Naive thymus-derived CD4-positive, alpha-beta T cell (primary cell): ENCODE results near the gene NAV3. TPM values are rescaled to one million over a fixed set of nuclear protein-coding genes. Genes with fewer than 3 reads are reported as not detected.

Experiments used
- ATAC-seq: fragments of 150-1000 bp; cut with Tn5 transposase; 2 replicates; pipeline ENCODE4 v1.10.0; 2021; ENCODE audit warnings: mild to moderate bottlenecking, moderate library complexity
- CTCF ChIA-PET: fragments of 350-600 bp; sonication (Branson Sonifier 250); formaldehyde crosslinking; loops from one replicate; lab custom pipeline; 2021; ENCODE audit warnings: antibody characterized with exemption; lab: Charles Lee
- POLR2A ChIA-PET: fragments of 350-600 bp; sonication (Branson Sonifier 250); formaldehyde crosslinking; loops from one replicate; lab custom pipeline; 2021; ENCODE audit warnings: antibody characterized with exemption, inconsistent platforms; lab: Charles Lee
- DNase-seq, 9 donors: peaks; one replicate each; pipeline versions ENCODE4 v3.0.0 to v3.0.0-alpha.2; 2020 to 2022; ENCODE audit warnings: mixed read lengths in 1 of 9
- H3K27ac ChIP-seq: one replicate; pipeline ENCODE4 v1.7.0; 2013; ENCODE audit warnings: mild to moderate bottlenecking, low read depth, low read length, moderate library complexity
- H3K27me3 ChIP-seq, 2 donors: one replicate each; pipeline ENCODE4 v1.7.0; 2013; ENCODE audit warnings: low read length in 2 of 2, mild to moderate bottlenecking in 2 of 2, moderate library complexity in 2 of 2; ENCODE audit not compliant: control insufficient read depth in 2 of 2, insufficient read depth in 2 of 2
- H3K36me3 ChIP-seq, 3 experiments: 1 replicate in 2 of 3; 2 replicates in 1 of 3; pipeline ENCODE4 v1.7.0; 2013; ENCODE audit warnings: low read length in 3 of 3, mild to moderate bottlenecking in 3 of 3, moderate library complexity in 1 of 3; ENCODE audit not compliant: insufficient read depth in 3 of 3, control insufficient read depth in 2 of 3
- H3K4me1 ChIP-seq, 2 donors: one replicate each; pipeline ENCODE4 v1.7.0; 2013; ENCODE audit warnings: low read length in 2 of 2, mild to moderate bottlenecking in 2 of 2, moderate library complexity in 1 of 2; ENCODE audit not compliant: control insufficient read depth in 2 of 2, insufficient read depth in 2 of 2
- H3K4me3 ChIP-seq: 2 replicates; pipeline ENCODE4 v1.7.0; 2013; ENCODE audit warnings: mild to moderate bottlenecking, low read length
- H3K9me3 ChIP-seq, 3 experiments: 1 replicate in 2 of 3; 2 replicates in 1 of 3; pipeline ENCODE4 v1.7.0; 2013; ENCODE audit warnings: low read length in 3 of 3; ENCODE audit not compliant: control insufficient read depth in 2 of 3
- H3K27ac Mint-ChIP-seq, 9 donors: one replicate each; pipeline ENCODE4 v1.8.0; 2020 to 2022; ENCODE audit warnings: mixed read lengths in 9 of 9, mild to moderate bottlenecking in 8 of 9, moderate library complexity in 5 of 9, inconsistent platforms in 2 of 9
- H3K27me3 Mint-ChIP-seq, 5 donors: one replicate each; pipeline ENCODE4 v1.8.0; 2021 to 2022; ENCODE audit warnings: mixed read lengths in 5 of 5, mild to moderate bottlenecking in 1 of 5
- H3K36me3 Mint-ChIP-seq, 5 donors: one replicate each; pipeline ENCODE4 v1.8.0; 2020 to 2022; ENCODE audit warnings: mixed read lengths in 5 of 5, mild to moderate bottlenecking in 3 of 5, inconsistent platforms in 1 of 5
- H3K4me1 Mint-ChIP-seq, 7 donors: one replicate each; pipeline ENCODE4 v1.8.0; 2020 to 2022; ENCODE audit warnings: mixed read lengths in 7 of 7, mild to moderate bottlenecking in 3 of 7, inconsistent platforms in 1 of 7
- H3K4me3 Mint-ChIP-seq, 10 donors: one replicate each; pipeline ENCODE4 v1.8.0; 2020 to 2022; ENCODE audit warnings: mild to moderate bottlenecking in 10 of 10, mixed read lengths in 10 of 10, moderate library complexity in 6 of 10, inconsistent platforms in 2 of 10
- H3K9me3 Mint-ChIP-seq, 11 donors: one replicate each; pipeline ENCODE4 v1.8.0; 2020 to 2022; ENCODE audit warnings: mixed read lengths in 11 of 11, mild to moderate bottlenecking in 4 of 11, inconsistent platforms in 1 of 11, moderate library complexity in 1 of 11
- intact Hi-C, 2 donors: fragments of 100-400 bp; cut with micrococcal nuclease; formaldehyde crosslinking; loops; one replicate each; pipeline ENCODE4 v1.15.1; 2023
- polyA plus RNA-seq, 2 donors: library from polyadenylated mRNA; unstranded; fragments of 300-500 nt; fragmentation: Illumina TruSeq; gene quantifications; one replicate each; pipeline ENCODE4 v1.2.3, GENCODE V29; 2021
- total RNA-seq, 6 experiments: library from RNA in 5 of 6; stranded (reverse) in 5 of 6; gene quantifications; 1 replicate in 5 of 6; 2 replicates in 1 of 6; pipeline ENCODE4 v1.2.3 and lab custom pipeline; 2021 to 2026

Gene NAV3
- total and polyA plus RNA-seq, 7 experiments from 2014 or later = not detected

GRCh38 chr12:77837876-77838291, 7.2 kb downstream of the NAV3 start:
- H3K4me3 ChIP-seq = no peak overlapping the region
- H3K27ac Mint-ChIP-seq = no peak overlapping the region
- peaks cover 0 to 7% (median 4%) of the 10 kb centered on the region in 11 donors for H3K9me3 Mint-ChIP-seq
- intact Hi-C loops = no loop called here
- ChIA-PET CTCF (no interaction called here), POLR2A (no interaction called here)
- no peaks in the 10 kb centered on the region for H3K27me3 ChIP-seq
- H3K4me1 Mint-ChIP-seq = no peaks in the 10 kb centered on the region
- H3K36me3 ChIP-seq = no peaks in the 10 kb centered on the region
- DNase-seq (no peak), ATAC-seq (no peak)
- H3K4me1 ChIP-seq = no peaks in the 10 kb centered on the region
- H3K36me3 Mint-ChIP-seq = no peaks in the 10 kb centered on the region
- H3K27ac ChIP-seq = no peak overlapping the region
- H3K4me3 Mint-ChIP-seq = no peak overlapping the region
- no peaks in the 10 kb centered on the region for H3K27me3 Mint-ChIP-seq
- no peaks in the 10 kb centered on the region for H3K9me3 ChIP-seq

GRCh38 chr12:77841521-77841920, 10.8 kb downstream of the NAV3 start:
- Histone ChIP-seq H3K4me1 (no peaks in the 10 kb centered on the region), H3K27ac (no peak overlapping the region), H3K36me3 (no peaks in the 10 kb centered on the region), H3K9me3 (no peaks in the 10 kb centered on the region), H3K4me3 (no peak overlapping the region), H3K27me3 (no peaks in the 10 kb centered on the region)
- H3K27ac Mint-ChIP-seq = no peak overlapping the region
- DNase-seq (no peak), ATAC-seq (no peak)
- no peaks in the 10 kb centered on the region for H3K4me1 Mint-ChIP-seq
- H3K4me3 Mint-ChIP-seq = no peak overlapping the region
- intact Hi-C loops = no loop called here
- ChIA-PET POLR2A (no interaction called here), CTCF (no interaction called here)
- no peaks in the 10 kb centered on the region for H3K27me3 Mint-ChIP-seq
- peaks cover 0 to 8% (median 3%) of the 10 kb centered on the region in 11 donors for H3K9me3 Mint-ChIP-seq
- no peaks in the 10 kb centered on the region for H3K36me3 Mint-ChIP-seq

DNA sequence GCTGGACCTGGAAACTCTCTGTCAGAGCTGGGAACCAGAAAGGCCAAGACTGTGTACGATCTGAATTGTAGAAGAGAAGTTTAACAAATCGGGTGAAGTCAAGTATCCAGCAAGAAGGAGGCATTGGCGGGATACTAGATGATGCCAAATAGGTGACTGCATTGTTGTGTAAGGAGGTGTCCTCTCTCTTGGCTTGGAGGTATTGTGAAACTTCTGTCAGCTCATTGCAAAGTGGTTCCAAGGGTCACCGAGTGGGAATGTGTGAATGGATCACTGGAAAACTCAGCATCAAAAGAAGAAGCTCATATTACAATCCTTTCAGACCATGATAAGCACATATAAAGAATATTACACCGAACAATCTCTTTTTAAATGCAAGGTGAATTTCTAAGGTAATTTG, 11.7 kb downstream of the NAV3 start:
- no peaks in the 10 kb centered on the region for H3K4me1 ChIP-seq
- ATAC-seq (no peak), DNase-seq (no peak)
- no peaks in the 10 kb centered on the region for H3K36me3 ChIP-seq
- Mint-ChIP-seq H3K27ac (no peak overlapping the region), H3K36me3 (no peaks in the 10 kb centered on the region), H3K4me1 (no peaks in the 10 kb centered on the region), H3K27me3 (no peaks in the 10 kb centered on the region), H3K9me3 (peaks cover 0 to 14% (median 3%) of the 10 kb centered on the region in 11 donors), H3K4me3 (no peak overlapping the region)
- no peaks in the 10 kb centered on the region for H3K27me3 ChIP-seq
- intact Hi-C loops = no loop called here
- no peak overlapping the region for H3K4me3 ChIP-seq
- POLR2A ChIA-PET = no interaction called here
- no peak overlapping the region for H3K27ac ChIP-seq
- no peaks in the 10 kb centered on the region for H3K9me3 ChIP-seq
- CTCF ChIA-PET = no interaction called here

DNA sequence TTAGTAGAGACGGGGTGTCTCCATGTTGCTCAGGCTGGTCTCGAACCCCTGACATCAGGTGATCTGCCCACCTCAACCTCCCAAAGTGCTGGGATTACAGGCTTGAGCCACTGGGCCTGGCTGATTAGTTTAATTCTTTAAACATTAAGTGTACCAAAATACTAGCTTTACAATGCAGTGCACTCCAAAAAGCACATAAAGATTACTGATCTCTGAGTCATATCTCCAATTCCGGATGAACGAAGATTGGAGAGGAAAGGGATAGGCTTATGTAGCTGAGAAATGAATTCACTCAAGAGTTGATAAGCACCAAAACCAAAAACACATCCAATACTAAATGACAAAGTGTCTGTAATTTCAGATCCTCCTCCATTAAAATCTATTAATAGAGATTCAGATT, 15.1 kb downstream of the NAV3 start:
- Histone ChIP-seq H3K27me3 (no peaks in the 10 kb centered on the region), H3K9me3 (no peaks in the 10 kb centered on the region), H3K4me3 (no peak overlapping the region), H3K27ac (no peak overlapping the region), H3K36me3 (no peaks in the 10 kb centered on the region), H3K4me1 (no peaks in the 10 kb centered on the region)
- ChIA-PET POLR2A (no interaction called here), CTCF (no interaction called here)
- intact Hi-C loops = no loop called here
- H3K27ac Mint-ChIP-seq = no peak overlapping the region
- ATAC-seq = no peak
- no peaks in the 10 kb centered on the region for H3K27me3 Mint-ChIP-seq
- peaks cover 0 to 13% (median 3%) of the 10 kb centered on the region in 11 donors for H3K9me3 Mint-ChIP-seq
- no peak overlapping the region for H3K4me3 Mint-ChIP-seq
- H3K36me3 Mint-ChIP-seq = no peaks in the 10 kb centered on the region
- DNase-seq = no peak
- no peaks in the 10 kb centered on the region for H3K4me1 Mint-ChIP-seq

DNA sequence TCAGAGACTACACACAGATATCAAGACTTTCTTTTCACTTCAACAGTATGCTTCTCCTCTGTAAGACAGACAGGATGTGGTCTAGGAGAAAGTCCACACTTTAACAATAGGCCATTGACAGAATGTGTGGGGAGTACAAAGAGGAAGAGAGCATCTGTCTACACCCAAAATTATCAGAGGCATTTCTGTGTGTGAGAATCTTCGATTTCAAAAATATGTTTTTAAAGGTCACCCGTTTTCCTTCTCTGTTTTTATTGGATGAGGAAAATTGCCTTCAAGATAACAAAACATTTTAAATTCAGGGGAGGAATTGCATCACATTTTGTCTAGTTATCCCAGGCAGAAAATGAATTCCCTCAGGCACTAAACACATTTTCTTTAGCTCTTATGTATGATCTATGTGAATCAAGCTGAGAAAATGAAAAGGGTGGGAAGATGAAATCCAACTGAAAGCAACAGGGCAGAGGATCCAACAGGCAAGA, 16.4 kb downstream of the NAV3 start:
- no peak overlapping the region for H3K4me3 Mint-ChIP-seq
- intact Hi-C loops = no loop called here
- DNase-seq (no peak), ATAC-seq (no peak)
- H3K27ac Mint-ChIP-seq = no peak overlapping the region
- ChIA-PET POLR2A (no interaction called here), CTCF (no interaction called here)
- Histone ChIP-seq H3K27me3 (no peaks in the 10 kb centered on the region), H3K4me3 (no peak overlapping the region), H3K9me3 (no peaks in the 10 kb centered on the region), H3K36me3 (no peaks in the 10 kb centered on the region), H3K27ac (no peak overlapping the region), H3K4me1 (no peaks in the 10 kb centered on the region)
- H3K27me3 Mint-ChIP-seq = no peaks in the 10 kb centered on the region
- H3K36me3 Mint-ChIP-seq = no peaks in the 10 kb centered on the region
- no peaks in the 10 kb centered on the region for H3K4me1 Mint-ChIP-seq
- H3K9me3 Mint-ChIP-seq = peaks cover 0 to 11% (median 3%) of the 10 kb centered on the region in 11 donors

- ChIA-PET CTCF (no interaction called here), POLR2A (no interaction called here)
- no peak for ATAC-seq
- H3K9me3 Mint-ChIP-seq = peaks cover 0 to 10% (median 3%) of the 10 kb centered on the region in 11 donors
- H3K27me3 Mint-ChIP-seq = no peaks in the 10 kb centered on the region
- no peak overlapping the region for H3K4me3 ChIP-seq
- H3K27me3 ChIP-seq = no peaks in the 10 kb centered on the region
- no peak overlapping the region for H3K27ac ChIP-seq
- intact Hi-C loops = no loop called here
- H3K4me1 ChIP-seq = no peaks in the 10 kb centered on the region
- H3K36me3 Mint-ChIP-seq = no peaks in the 10 kb centered on the region
- H3K4me3 Mint-ChIP-seq = no peak overlapping the region
- H3K36me3 ChIP-seq = no peaks in the 10 kb centered on the region
- no peak for DNase-seq
- no peaks in the 10 kb centered on the region for H3K9me3 ChIP-seq
- H3K4me1 Mint-ChIP-seq = no peaks in the 10 kb centered on the region
- H3K27ac Mint-ChIP-seq = no peak overlapping the region
Observed at GRCh38 chr12:77847680-77848431, 17.2 kb downstream of the NAV3 start.

- DNase-seq (no peak), ATAC-seq (no peak)
- POLR2A ChIA-PET = no interaction called here
- Mint-ChIP-seq H3K9me3 (peaks cover 0 to 15% (median 3%) of the 10 kb centered on the region in 11 donors), H3K36me3 (no peaks in the 10 kb centered on the region), H3K27ac (no peak overlapping the region), H3K4me1 (no peaks in the 10 kb centered on the region), H3K27me3 (no peaks in the 10 kb centered on the region), H3K4me3 (no peak overlapping the region)
- Histone ChIP-seq H3K9me3 (no peaks in the 10 kb centered on the region), H3K27me3 (no peaks in the 10 kb centered on the region), H3K36me3 (no peaks in the 10 kb centered on the region), H3K27ac (no peak overlapping the region), H3K4me1 (no peaks in the 10 kb centered on the region), H3K4me3 (no peak overlapping the region)
- intact Hi-C loops = no loop called here
- CTCF ChIA-PET = no interaction called here
Observed at GRCh38 chr12:77850129-77850528, 19.4 kb downstream of the NAV3 start.
